Natural killer cell (primary cell): Measurements from ENCODE around the gene ABCC4. TPM values are rescaled to one million over a fixed set of nuclear protein-coding genes. Genes with fewer than 3 reads are reported as not detected.

Experiments
- ATAC-seq, 3 donors: fragments of 150-1000 bp in 2 of 3; fragments of 200-7000 bp in 1 of 3; cut with Tn5 transposase; 1 replicate in 1 of 3; 2 replicates in 2 of 3; pipeline ENCODE4 v1.10.0; 2021; ENCODE audit warnings: mild to moderate bottlenecking in 2 of 3, moderate library complexity in 2 of 3
- DNase-seq, 2 donors: peaks; one replicate each; pipeline versions ENCODE4 v3.0.0 to v3.0.0-alpha.2; 2013 to 2021; ENCODE audit warnings: mixed read lengths in 1 of 2
- H3K27ac ChIP-seq: one replicate; pipeline ENCODE4 v1.5.1; 2013; ENCODE audit warnings: mild to moderate bottlenecking, low read length
- H3K27me3 ChIP-seq: one replicate; pipeline ENCODE4 v1.6.1; 2013; ENCODE audit warnings: low read length; ENCODE audit not compliant: control insufficient read depth, insufficient read depth
- H3K36me3 ChIP-seq: one replicate; pipeline ENCODE4 v1.6.1; 2013; ENCODE audit warnings: low read length; ENCODE audit not compliant: control insufficient read depth, insufficient read depth
- H3K4me1 ChIP-seq: one replicate; pipeline ENCODE4 v1.6.1; 2013; ENCODE audit warnings: low read length; ENCODE audit not compliant: control insufficient read depth, insufficient read depth
- H3K4me3 ChIP-seq: one replicate; pipeline ENCODE4 v1.5.1; 2013; ENCODE audit warnings: low read length
- H3K9me3 ChIP-seq: one replicate; pipeline ENCODE4 v1.6.1; 2013; ENCODE audit warnings: low read length; ENCODE audit not compliant: control insufficient read depth, insufficient read depth
- H3K27ac Mint-ChIP-seq, 2 donors: one replicate each; pipeline ENCODE4 v1.8.0; 2022; ENCODE audit warnings: mild to moderate bottlenecking in 2 of 2, mixed read lengths in 2 of 2, moderate library complexity in 1 of 2
- H3K27me3 Mint-ChIP-seq, 2 donors: one replicate each; pipeline ENCODE4 v1.8.0; 2022; ENCODE audit warnings: low read depth in 2 of 2, mixed read lengths in 2 of 2
- H3K36me3 Mint-ChIP-seq: one replicate; pipeline ENCODE4 v1.8.0; 2022; ENCODE audit warnings: mixed read lengths
- H3K4me1 Mint-ChIP-seq, 2 donors: one replicate each; pipeline ENCODE4 v1.8.0; 2022; ENCODE audit warnings: mixed read lengths in 2 of 2
- H3K4me3 Mint-ChIP-seq: one replicate; pipeline ENCODE4 v1.8.0; 2022; ENCODE audit warnings: mild to moderate bottlenecking, moderate library complexity, mixed read lengths
- H3K9me3 Mint-ChIP-seq, 2 donors: one replicate each; pipeline ENCODE4 v1.8.0; 2022; ENCODE audit warnings: mixed read lengths in 2 of 2
- WGBS: methylation state at CpG from one replicate; pipeline ENCODE4 v1.1.7; 2013; ENCODE audit warnings: missing lambda C conversion rate; ENCODE audit not compliant: insufficient coverage; 5-methylcytosine and 5-hydroxymethylcytosine counted together
- intact Hi-C: fragments of 100-400 bp; cut with micrococcal nuclease; formaldehyde crosslinking; loops from one replicate; pipeline ENCODE4 v1.14.2; 2022
- total RNA-seq, 4 donors: library from RNA; stranded (reverse); fragments of 120-200 nt in 1 of 4; gene quantifications; one replicate each; pipeline versions ENCODE4 v1.2.3 to v1.2.4, GENCODE V29; 2013 to 2022
- TF ChIP-seq, protein P1 (sequence below): fragments of 200-600 bp; IDR thresholded peaks from one replicate; pipeline ENCODE4 v1.8.0; 2022; ENCODE audit warnings: antibody characterized with exemption

ABCC4 gene
- total RNA-seq, 3 donors from 2014 or later (not counting 1 experiment from before 2014, with no cell fraction given), result 4.8 to 10.3 (median 6.5) TPM

DNA sequence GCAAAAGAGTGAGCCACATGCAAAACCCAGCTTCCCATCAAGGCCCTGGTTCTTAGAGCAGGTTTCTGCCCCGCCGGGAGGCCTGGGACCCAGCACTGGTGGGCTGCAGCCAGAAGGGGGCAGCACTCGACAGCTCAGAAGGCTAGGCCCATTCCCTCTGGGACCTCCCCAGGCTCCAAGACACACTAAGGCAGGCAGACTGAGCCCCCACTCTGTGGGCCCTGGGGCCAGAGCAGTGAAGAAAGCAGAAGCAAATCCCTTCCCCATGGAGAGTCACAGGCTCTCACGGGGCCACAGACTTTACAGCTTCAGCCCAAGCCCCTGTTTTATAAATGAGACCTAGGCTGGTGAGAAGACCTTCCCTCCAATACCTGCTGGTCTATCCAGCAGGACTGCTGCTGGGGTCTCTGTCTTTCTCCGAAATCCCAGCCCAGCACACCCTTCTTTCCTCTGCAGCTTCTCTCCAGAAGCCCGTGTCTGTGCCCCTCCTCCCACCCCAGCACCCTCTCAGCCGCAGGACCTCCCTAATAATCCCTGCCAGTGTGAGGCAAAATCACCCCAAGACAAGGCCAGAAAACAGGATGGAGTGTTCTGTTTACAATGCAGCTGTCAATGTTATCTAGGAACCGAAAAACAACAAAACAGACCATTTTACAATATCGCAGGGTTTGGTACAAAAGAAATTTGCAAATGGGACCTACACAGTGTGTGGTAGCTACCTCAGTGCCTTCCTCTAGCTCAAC is 109.3 kb downstream of the ABCC4 start:
- Mint-ChIP-seq H3K27me3 (no peaks in the 10 kb centered on the region), H3K9me3 (no peaks in the 10 kb centered on the region), H3K4me3 (no peak overlapping the region), H3K36me3 (no peaks in the 10 kb centered on the region), H3K27ac (no peak overlapping the region), H3K4me1 (peaks cover 5 to 6% of the 10 kb centered on the region in 2 donors)
- no peaks in the 10 kb centered on the region for H3K4me1 ChIP-seq
- H3K4me3 ChIP-seq, result no peak overlapping the region
- ATAC-seq, result peak in 2 of 3 donors; percentile 51 to 58
- WGBS, result 64% methylated on average over 9 of the region's 9 CpGs
- intact Hi-C loops, result no loop called here
- H3K27me3 ChIP-seq, result no peaks in the 10 kb centered on the region
- peak; percentile 33 to 72 for DNase-seq
- H3K36me3 ChIP-seq, result no peaks in the 10 kb centered on the region
- TF ChIP-seq, protein P1, sequence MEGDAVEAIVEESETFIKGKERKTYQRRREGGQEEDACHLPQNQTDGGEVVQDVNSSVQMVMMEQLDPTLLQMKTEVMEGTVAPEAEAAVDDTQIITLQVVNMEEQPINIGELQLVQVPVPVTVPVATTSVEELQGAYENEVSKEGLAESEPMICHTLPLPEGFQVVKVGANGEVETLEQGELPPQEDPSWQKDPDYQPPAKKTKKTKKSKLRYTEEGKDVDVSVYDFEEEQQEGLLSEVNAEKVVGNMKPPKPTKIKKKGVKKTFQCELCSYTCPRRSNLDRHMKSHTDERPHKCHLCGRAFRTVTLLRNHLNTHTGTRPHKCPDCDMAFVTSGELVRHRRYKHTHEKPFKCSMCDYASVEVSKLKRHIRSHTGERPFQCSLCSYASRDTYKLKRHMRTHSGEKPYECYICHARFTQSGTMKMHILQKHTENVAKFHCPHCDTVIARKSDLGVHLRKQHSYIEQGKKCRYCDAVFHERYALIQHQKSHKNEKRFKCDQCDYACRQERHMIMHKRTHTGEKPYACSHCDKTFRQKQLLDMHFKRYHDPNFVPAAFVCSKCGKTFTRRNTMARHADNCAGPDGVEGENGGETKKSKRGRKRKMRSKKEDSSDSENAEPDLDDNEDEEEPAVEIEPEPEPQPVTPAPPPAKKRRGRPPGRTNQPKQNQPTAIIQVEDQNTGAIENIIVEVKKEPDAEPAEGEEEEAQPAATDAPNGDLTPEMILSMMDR, result peak; percentile 57
- H3K27ac ChIP-seq, result no peak overlapping the region
- no peaks in the 10 kb centered on the region for H3K9me3 ChIP-seq

DNA sequence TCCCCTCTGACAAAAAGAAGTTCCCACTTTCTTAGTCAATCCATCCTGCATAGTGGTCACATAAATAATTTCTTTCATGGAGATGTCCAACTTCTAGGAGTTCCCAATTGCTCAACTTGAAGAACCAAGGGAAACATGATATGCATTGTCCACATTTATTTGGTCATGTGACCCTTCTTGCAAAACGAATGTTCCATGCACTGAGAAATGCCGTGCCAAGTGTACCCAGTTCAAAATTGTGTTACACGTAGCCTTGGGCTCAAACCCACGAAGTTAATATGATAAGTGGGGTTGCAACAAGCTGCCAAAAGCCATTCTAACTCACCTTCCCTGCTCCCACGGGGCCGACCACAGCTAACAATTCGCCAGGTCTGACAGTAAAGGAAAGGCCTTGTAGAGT is 113.1 kb downstream of the ABCC4 start:
- H3K27ac Mint-ChIP-seq, result no peak overlapping the region
- no peaks in the 10 kb centered on the region for H3K9me3 ChIP-seq
- TF ChIP-seq, protein P1, result no peak

DNA sequence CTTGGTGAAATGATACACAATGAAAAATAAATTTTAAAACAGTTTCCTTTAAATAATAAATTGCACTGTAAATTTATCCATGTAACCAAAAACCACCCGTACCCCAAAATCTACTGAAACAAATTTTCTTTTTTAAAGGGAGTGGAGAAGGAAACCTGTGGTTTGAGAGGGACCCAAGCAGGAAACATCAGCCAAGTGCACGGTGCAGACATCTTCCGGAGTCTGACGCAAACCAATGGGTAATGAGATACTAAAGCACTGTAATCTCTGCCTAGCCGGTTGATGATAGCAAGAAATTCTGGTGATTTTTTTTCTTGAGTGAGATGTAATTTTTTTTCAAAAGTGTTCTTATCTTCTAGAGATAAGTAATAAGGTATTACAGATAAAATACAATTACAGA is 115.4 kb downstream of the ABCC4 start:
- DNase-seq (peak in 1 of 2 donors; percentile 84), ATAC-seq (peak; percentile 81 to 87 (median 86))
- 0% methylated on average over 4 of the region's 5 CpGs for WGBS
- H3K4me1 Mint-ChIP-seq, result peaks cover 32 to 36% of the 10 kb centered on the region in 2 donors
- peak overlapping the region; percentile 50 for H3K27ac ChIP-seq
- H3K27ac Mint-ChIP-seq, result peak overlapping the region; percentile 85 to 88
- H3K4me3 ChIP-seq, result peak overlapping the region; percentile 8
- peaks cover 13% of the 10 kb centered on the region for H3K4me1 ChIP-seq
- TF ChIP-seq, protein P1, result no peak
- peak overlapping the region; percentile 86 for H3K4me3 Mint-ChIP-seq
- H3K9me3 ChIP-seq, result no peaks in the 10 kb centered on the region
- no peaks in the 10 kb centered on the region for H3K36me3 ChIP-seq
- no peaks in the 10 kb centered on the region for H3K36me3 Mint-ChIP-seq
- intact Hi-C loops, result loop anchor here (1.0 kb wide), 1 partner anchor 42 kb away; no protein-coding TSS in a partner anchor
- no peaks in the 10 kb centered on the region for H3K9me3 Mint-ChIP-seq
- H3K27me3 Mint-ChIP-seq, result no peaks in the 10 kb centered on the region
- no peaks in the 10 kb centered on the region for H3K27me3 ChIP-seq

More for the DNA sequence above, 113.1 kb downstream of the ABCC4 start:
- Mint-ChIP-seq H3K27me3 (no peaks in the 10 kb centered on the region), H3K9me3 (no peaks in the 10 kb centered on the region), H3K36me3 (no peaks in the 10 kb centered on the region), H3K4me1 (peaks cover 18 to 28% of the 10 kb centered on the region in 2 donors), H3K4me3 (no peak overlapping the region)
- H3K36me3 ChIP-seq, result no peaks in the 10 kb centered on the region
- peaks cover 10% of the 10 kb centered on the region for H3K4me1 ChIP-seq
- 95% methylated on average over 4 of the region's 7 CpGs for WGBS
- no peak overlapping the region for H3K4me3 ChIP-seq
- intact Hi-C loops, result loop anchor here (2.0 kb wide), 1 partner anchor 291 kb away; no protein-coding TSS in a partner anchor
- ATAC-seq (no peak), DNase-seq (no peak)
- no peaks in the 10 kb centered on the region for H3K27me3 ChIP-seq
- no peak overlapping the region for H3K27ac ChIP-seq
